HG03520 (cell line): ENCODE measurements around the gene ME1.
"Not testable (repeated sequence)": the region's sequence is repeated elsewhere in the genome, so short reads cannot be mapped to it uniquely, and the experiment has no call there.

Experiments
- ATAC-seq: cut with Tn5 transposase; IDR thresholded peaks from one replicate; pipeline ENCODE4 v1.9.1; 2021; ENCODE audit warnings: mild to moderate bottlenecking, moderate library complexity; ENCODE audit not compliant: unreplicated experiment

Gene ME1

GRCh38 chr6:83260577-83260976, 170.3 kb downstream of the ME1 start:
- ATAC-seq, result no peak

GRCh38 chr6:83258517-83258916, 172.3 kb downstream of the ME1 start:
- no peak for ATAC-seq

- ATAC-seq, result no peak
Observed at GRCh38 chr6:83257791-83258190, 173.1 kb downstream of the ME1 start.

GRCh38 chr6:83256719-83257118, 174.1 kb downstream of the ME1 start:
- not testable (repeated sequence) for ATAC-seq

GRCh38 chr6:83252719-83253118, 178.1 kb downstream of the ME1 start:
- no peak for ATAC-seq

- ATAC-seq, result no peak
Observed at GRCh38 chr6:83250235-83250634, 180.6 kb downstream of the ME1 start.

- no peak for ATAC-seq
Observed at GRCh38 chr6:83247471-83247870, 183.4 kb downstream of the ME1 start.

GRCh38 chr6:83231146-83231545, 199.7 kb downstream of the ME1 start:
- ATAC-seq, result no peak

- ATAC-seq, result no peak
Observed at GRCh38 chr6:83226517-83226916, 204.3 kb downstream of the ME1 start.

- peak; percentile 50 for ATAC-seq
Observed at GRCh38 chr6:83221889-83222479, 208.9 kb downstream of the ME1 start.

- ATAC-seq, result no peak
Observed at GRCh38 chr6:83221276-83221675, 209.6 kb downstream of the ME1 start.

- ATAC-seq, result no peak
Observed at GRCh38 chr6:83220121-83220520, 210.7 kb downstream of the ME1 start.

GRCh38 chr6:83218646-83219045, 212.2 kb downstream of the ME1 start:
- no peak for ATAC-seq

GRCh38 chr6:83216806-83217205, 214.0 kb downstream of the ME1 start:
- no peak for ATAC-seq

- peak; percentile 100 for ATAC-seq
Observed at GRCh38 chr6:83215131-83216047, 215.5 kb downstream of the ME1 start.

- no peak for ATAC-seq
Observed at GRCh38 chr6:83202031-83202430, 228.8 kb downstream of the ME1 start.

GRCh38 chr6:83199863-83200225, 231.0 kb downstream of the ME1 start:
- no peak for ATAC-seq

- peak; percentile 46 for ATAC-seq
Observed at GRCh38 chr6:83199173-83199862, 231.5 kb downstream of the ME1 start.

GRCh38 chr6:83198486-83199172, 232.2 kb downstream of the ME1 start:
- no peak for ATAC-seq

- peak; percentile 12 for ATAC-seq
Observed at GRCh38 chr6:83193747-83194566, 236.9 kb downstream of the ME1 start.
